AG04450 (cell line): ENCODE measurements around the gene ITPK1. TPM values are rescaled to one million over a fixed set of nuclear protein-coding genes. Genes with fewer than 3 reads are reported as not detected.

ENCODE experiments used
- CTCF ChIA-PET: fragments of 300-600, 350-600 bp; formaldehyde crosslinking; extraction: SDS; loops from one replicate; lab custom pipeline; 2022; ENCODE audit warnings: antibody characterized with exemption, inconsistent platforms; lab: Charles Lee
- POLR2A ChIA-PET: fragments of 350-600 bp; formaldehyde crosslinking; extraction: SDS; loops from one replicate; lab custom pipeline; 2021; ENCODE audit warnings: antibody characterized with exemption, inconsistent platforms; lab: Yijun Ruan, JAX
- DNase-seq: peaks from one replicate; pipeline ENCODE4 v3.0.0-alpha.2; 2011; ENCODE audit warnings: low read depth, low spot score
- H3K27ac ChIP-seq: one replicate; pipeline ENCODE4 v1.5.1; 2012; ENCODE audit warnings: low read depth, low read length, control low read depth
- H3K27me3 ChIP-seq: one replicate; pipeline ENCODE4 v1.6.0; 2012; ENCODE audit warnings: low read length; ENCODE audit not compliant: control insufficient read depth, insufficient read depth
- H3K4me3 ChIP-seq: 2 replicates; pipeline ENCODE4 v1.5.1; 2011; ENCODE audit warnings: mild to moderate bottlenecking, low read depth, low read length, control low read depth
- H3K9me3 ChIP-seq: 2 replicates; pipeline ENCODE4 v1.5.1; 2012; ENCODE audit warnings: low read length; ENCODE audit not compliant: control insufficient read depth, insufficient read depth
- CTCF ChIP-seq: IDR thresholded peaks from 2 replicates; pipeline ENCODE4 v1.5.1; 2011; ENCODE audit warnings: low read depth, low read length, control low read depth, inconsistent platforms
- polyA plus RNA-seq: library from polyadenylated mRNA; depleted of rRNA; stranded (reverse); fragments of >200 nt; gene quantifications from 2 replicates; pipeline ENCODE4 v1.2.3, GENCODE V29; 2011

Gene ITPK1
- polyA plus RNA-seq, 1 experiment = 13.6 TPM

- TF ChIP-seq CTCF = no peak
- Histone ChIP-seq H3K9me3 (peaks cover 3% of the 10 kb centered on the region; the same call in 1 of the 2 replicates), H3K27me3 (no peaks in the 10 kb centered on the region), H3K27ac (no peak overlapping the region), H3K4me3 (no peak overlapping the region)
- no peak for DNase-seq
- ChIA-PET CTCF (no interaction called here), POLR2A (no interaction called here)
These were observed 121.5 kb downstream of the ITPK1 start for GRCh38 chr14:92994131-92994676.

GRCh38 chr14:92993302-92993701, 122.4 kb downstream of the ITPK1 start:
- Histone ChIP-seq H3K4me3 (no peak overlapping the region), H3K9me3 (no peaks in the 10 kb centered on the region), H3K27me3 (no peaks in the 10 kb centered on the region), H3K27ac (no peak overlapping the region)
- TF ChIP-seq CTCF = no peak
- POLR2A ChIA-PET = no interaction called here
- no peak for DNase-seq
- CTCF ChIA-PET = no interaction called here

GRCh38 chr14:92991536-92991935, 124.2 kb downstream of the ITPK1 start:
- ChIA-PET CTCF (no interaction called here), POLR2A (no interaction called here)
- no peak for DNase-seq
- no peak overlapping the region for H3K4me3 ChIP-seq
- no peak overlapping the region for H3K27ac ChIP-seq
- H3K9me3 ChIP-seq = no peaks in the 10 kb centered on the region
- H3K27me3 ChIP-seq = no peaks in the 10 kb centered on the region
- TF ChIP-seq CTCF = no peak

- ChIA-PET CTCF (no interaction called here), POLR2A (interaction anchor here (0.6 kb wide), 1 partner anchor 15 kb away, joined by 5 read pairs; no protein-coding TSS in a partner anchor)
- no peak for TF ChIP-seq CTCF
- DNase-seq = no peak
- H3K4me3 ChIP-seq = no peak overlapping the region
- no peaks in the 10 kb centered on the region for H3K9me3 ChIP-seq
- H3K27me3 ChIP-seq = no peaks in the 10 kb centered on the region
- no peak overlapping the region for H3K27ac ChIP-seq
These were observed 125.0 kb downstream of the ITPK1 start for GRCh38 chr14:92990456-92991430.
